Stimulated activated CD4-positive, alpha-beta T cell treated with anti-CD3 and anti-CD28 coated beads, TNF-alpha, amount 100 ng/mL, for 24 hours (primary cell): ENCODE measurements around the gene MYCN.

Experiments
- DNase-seq, 3 experiments: peaks; one replicate each; pipeline ENCODE4 v3.0.0-alpha.2; 2020; ENCODE audit warnings: low read depth in 3 of 3

Gene MYCN

DNA sequence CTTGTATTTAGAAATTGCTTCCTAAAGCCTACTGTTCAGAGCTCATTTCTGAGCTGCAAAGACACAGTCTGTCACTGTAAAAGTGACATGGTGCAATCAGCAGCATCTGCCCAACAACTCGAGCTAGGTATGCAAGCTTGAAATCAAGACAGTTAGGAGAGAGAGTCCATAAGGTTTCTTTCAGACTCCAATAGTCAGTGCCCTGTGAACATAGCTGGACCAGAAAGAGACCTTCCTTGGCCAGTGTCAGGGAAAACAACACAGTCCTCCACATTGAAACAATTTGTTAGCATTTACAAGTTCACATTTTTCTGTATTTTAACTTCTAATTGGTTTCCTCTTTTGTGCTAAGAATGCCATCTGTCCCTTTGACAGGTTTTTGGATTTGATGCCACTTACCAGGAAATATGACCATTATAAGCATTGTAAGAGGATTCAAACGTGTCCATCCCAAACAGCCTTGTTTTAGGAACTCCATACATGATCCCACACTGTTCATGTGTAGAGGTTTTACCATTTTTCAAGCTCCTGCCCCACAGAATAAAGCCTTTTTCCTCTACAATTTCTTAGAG is 8.9 kb upstream of the MYCN start:
- no peak for DNase-seq

DNA sequence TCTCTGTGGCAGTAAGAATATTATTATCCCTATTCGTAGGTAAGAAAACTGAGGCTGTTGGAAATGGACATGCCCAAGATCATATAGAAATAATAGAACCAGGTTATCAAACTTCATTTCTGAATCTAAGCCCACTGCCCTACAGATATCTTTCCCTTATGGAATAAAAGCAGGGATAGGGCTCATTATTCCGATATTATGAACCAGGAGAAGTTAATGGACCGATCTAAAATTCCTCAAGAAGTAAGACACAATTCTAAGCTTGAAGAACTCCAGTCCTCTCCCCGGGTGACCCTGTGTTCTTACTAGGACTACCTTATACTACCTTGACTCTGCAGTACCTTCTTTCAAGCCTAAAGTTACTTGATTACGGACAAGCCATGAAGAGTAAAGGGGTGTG is 8.4 kb upstream of the MYCN start:
- DNase-seq = no peak

DNA sequence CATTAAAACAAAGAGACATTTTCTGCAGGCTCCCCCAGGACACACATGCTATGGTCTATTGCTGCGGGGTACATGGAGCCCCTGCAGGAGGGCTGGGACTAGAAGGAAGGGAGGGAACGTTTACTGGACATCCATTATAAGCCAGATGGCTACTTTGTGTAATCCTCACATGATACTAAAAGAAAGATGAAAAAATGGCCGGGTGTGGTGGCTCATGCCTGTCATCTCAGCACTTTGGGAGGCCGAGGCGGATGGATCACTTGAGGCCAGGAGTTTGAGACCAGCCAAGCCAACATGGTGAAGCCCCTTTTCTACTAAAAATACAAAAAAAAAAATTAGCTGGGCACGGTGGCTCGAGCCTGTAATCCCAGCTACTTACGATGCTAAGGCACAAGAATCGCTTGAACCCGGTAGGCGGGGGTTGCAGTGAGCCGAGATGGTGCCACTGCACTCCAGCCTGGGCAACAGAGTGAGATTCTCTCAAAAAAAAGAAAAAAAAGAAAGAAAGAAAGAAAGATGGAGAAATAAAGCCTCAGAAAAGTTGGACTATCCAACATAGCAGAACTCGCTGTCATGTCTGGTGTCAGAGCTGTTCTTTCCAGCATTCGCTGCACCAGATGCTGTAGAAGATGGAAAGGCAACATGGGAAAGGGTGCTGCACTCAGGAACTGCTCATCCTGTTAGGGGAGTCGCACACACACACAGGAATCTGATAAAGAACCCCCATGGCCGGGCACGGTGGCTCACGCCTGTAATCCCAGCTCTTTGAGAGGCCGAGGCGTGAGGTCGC is 7.8 kb upstream of the MYCN start:
- no peak for DNase-seq

DNA sequence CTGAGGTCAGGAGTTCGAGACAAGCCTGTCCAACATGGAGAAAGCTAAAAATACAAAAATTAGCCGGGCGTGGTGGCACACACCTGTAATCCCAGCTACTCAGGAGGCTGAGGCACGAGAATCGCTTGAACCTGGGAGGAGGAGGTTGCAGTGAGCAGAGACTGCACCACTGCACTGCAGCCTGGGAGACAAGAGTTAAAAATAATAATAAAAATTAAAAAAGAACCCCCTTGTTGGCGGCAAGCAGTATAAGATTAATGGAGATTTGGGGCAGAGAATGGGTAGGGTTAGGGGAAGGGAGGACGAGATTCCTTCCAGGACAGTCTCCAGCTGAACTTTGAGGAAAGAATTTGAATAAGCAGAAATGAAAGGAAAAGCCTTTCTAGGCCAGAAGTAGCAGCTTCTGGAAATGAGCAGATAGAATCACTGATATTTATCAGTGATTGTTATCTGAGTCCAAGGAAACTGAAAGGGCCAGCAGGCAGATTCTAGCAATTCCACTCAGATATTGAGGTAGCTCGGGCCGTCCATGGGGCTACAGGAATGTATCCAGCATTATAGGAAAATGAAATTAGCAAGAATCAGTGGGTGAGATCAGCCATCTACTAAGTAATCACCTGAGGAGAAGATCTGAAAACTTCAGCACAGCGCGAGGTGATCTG is 7.0 kb upstream of the MYCN start:
- DNase-seq = no peak

DNA sequence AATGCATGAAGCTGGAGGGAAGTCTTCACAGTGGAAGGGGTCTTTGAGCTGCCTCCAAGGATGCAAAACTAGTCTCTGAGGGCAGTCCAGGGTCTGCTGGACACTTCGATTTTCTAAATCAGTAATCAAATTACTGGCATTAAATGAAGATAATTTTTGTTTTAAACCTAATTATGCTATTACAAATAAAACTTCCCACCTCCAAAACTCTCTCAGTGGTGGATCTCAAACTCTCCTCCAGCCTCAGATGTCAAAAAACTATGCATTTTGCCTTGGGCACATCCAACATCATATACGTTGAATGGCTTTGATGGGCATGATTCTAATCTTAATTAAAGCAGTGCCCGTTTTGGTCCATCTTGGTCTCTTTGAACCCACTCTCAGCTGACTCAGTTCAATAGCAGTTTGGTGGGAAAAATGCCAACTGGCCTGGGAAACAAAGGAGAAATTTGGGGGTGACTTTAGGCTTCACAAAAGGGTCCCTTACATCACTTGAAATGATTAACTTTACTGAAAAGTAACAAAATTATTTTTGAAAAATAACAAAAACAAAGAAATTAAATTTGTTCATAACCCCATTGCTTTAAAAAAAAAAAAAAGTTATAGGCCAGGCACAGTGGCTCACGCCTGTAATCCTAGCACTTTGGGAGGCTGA is 5.9 kb upstream of the MYCN start:
- no peak for DNase-seq

DNA sequence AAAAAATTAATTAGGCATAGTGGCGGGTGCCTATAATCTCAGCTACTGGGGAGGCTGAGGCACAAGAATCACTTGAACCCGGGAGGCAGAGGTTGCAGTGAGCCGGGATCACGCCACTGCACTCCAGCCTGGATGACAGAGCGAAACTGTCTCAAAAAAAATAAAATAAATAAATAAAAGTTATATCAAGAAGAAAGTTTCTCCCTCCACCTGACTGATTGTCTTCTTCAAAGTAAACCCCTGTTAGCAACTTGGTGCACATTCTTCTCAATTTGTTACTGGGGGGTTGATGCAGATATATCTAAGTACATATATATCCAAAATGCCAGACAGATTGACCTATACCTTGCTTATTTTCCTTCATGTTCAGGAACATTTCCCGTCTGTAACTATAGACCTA is 5.2 kb upstream of the MYCN start:
- DNase-seq = no peak

DNA sequence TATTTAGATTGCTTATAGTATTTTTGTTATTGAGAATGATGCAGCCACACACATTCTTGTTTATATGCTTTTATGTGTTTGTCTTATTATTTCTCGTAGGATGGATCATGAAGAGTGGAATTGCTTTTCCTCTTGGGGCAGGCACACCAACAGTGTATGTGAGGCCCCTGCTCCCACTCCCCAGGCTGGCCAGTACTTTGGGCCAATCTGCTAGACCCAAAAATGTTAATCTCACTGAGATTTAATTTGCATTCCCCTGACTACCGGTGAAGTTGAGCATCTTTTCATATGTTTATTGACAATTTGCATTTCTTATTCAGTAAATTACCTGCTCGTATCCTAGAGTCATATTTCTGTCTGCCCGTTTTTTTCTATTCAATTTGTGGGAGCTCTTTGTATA is 4.7 kb upstream of the MYCN start:
- no peak for DNase-seq

DNA sequence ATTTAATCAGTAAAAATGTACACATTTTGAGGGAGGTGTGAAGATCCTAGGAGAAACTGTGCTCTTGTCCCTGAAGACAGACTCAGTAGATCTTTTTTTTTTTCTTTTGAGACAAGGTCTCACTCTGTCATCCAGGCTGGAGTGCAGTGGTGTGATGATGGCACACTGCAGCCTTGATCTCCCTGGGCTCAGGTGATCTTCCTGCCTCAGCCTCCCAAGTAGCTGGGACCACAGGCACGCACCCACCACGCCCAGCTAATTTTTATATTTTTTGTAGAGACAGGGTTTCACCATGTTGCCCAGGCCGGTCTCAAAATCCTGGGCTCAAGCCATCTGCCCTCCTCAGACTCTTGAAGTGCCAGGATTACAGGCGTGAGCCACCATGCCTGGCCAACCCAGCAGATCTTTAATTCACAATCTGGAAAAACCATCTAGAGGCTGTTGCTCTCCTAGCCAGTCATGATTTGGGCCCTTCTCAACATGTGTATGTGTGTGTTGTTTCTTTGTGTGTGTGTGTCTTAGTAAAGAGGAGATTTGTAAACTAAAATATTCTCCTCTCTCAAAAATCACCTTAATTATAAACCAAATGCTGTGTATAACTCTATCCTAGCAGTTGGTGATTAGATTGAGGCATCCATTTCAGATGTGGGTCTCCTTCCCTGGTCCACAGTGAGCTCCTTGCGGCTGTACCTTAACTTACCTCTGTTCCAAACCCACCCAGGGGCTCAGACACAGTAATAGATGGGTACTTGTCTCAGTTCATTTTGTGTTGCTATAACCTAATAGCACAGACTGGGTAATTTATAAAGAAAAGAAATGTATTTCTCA is 3.9 kb upstream of the MYCN start:
- no peak for DNase-seq

DNA sequence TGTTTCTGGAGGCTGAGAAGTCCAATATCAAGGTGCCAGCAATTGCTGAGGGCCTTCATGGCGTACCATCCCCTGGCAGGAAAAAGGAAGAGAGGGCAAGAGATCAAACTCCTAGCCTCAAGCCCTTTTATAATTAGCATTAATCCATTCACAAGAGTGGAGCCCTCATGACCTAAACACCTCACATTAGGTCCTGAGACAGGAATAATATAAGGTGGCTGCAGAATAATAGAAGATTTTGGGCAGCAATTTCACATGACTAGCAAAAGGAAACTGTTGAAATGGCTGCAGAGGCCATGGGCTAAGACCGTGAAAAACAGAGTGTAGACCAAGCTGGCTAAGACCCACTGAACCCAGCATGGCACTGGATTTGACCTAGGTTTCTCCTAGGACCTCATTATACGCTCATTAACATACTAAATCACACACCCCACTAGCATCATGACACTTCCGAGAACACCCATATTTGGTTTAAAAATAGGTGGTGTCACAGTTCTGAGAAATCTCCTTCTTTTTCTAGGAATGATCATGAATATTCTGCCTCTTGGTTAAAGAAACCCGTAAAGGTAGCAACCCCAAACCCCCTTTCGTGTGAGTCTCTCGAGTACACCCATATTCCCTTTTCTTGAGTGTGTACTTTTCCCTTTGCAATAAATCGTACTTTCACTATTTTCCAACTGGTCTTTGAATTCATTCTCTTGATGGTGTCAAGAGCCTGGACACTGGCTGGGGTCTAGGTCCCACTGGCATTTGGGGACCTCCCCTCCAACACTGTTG is 3.1 kb upstream of the MYCN start:
- DNase-seq = no peak

DNA sequence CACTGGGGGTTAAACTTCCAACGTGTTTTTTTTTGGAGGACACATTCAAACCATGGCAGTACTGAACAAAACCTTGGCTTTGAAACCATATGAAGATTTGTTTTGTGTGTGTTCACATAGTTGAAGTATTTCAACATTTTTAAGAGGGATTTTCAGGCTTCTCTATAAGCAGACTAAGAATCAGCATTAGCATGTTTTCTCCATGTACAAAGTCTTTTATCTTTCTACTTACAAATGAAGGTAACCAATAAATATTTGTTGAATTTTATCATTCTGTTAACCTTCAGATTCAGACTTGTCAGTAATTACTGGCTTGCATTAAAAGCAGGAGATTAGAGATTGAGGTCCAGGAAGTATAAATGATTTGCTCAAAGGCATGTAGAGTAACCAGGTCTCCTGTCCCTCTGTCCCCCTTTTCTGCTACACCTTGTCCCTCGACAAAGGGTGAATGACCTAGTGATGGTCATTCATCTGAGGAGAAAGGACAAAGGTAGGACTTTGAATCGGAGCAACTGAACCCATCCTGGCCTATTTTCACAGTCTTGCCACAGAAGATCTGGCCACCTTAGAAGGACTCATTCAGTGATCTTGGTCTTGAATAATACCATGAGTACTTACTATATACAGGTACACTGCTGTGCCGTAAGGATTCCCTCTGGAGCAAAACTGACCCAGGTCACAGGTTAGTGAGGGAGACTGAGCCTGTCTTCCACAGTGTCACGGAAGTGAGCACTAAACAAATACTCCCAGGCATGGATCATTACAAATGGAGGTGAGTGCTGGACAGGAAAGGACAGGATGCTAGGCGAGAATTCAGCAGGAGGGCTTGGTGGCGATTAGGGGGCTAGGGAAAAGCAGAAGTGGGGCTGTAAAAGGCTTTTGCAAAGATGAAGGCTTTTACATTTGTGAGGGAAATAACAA is 2.2 kb upstream of the MYCN start:
- DNase-seq = no peak

DNA sequence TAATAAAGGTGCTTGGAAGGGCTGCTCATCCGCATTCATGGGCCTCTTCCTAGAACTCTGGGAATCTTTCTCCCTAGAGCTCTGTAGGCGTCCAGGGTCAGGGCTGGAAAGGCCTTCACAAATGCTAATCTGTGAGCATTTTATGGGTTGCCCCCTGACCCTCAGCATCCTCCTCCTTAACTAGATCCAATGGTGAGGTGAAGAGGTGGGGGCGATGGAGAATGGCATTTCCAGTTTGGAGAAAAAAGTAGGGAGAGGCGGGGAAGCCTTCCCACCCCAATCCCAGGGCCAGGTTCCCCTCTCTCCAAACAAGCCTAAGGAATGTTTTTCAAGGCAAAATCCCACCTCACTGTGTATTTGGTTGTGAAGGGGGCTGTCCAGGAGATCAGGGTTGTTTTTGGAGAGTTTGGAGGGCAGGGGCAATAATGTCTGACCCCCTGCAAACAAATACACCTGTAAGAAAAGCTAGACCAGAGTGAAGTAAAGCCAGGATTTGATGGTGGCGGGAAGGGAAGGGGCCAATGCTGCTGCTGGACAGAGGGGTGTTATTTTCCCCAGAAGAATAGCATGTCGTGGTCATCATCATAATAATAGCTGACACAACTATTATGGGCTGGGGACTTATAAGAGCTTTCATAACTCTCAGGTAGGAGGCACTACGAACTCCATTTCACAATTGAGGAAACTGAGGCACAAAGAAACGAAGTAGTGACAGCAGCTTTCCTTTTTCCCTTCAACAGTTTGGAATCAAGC is 1.4 kb upstream of the MYCN start:
- no peak for DNase-seq

DNA sequence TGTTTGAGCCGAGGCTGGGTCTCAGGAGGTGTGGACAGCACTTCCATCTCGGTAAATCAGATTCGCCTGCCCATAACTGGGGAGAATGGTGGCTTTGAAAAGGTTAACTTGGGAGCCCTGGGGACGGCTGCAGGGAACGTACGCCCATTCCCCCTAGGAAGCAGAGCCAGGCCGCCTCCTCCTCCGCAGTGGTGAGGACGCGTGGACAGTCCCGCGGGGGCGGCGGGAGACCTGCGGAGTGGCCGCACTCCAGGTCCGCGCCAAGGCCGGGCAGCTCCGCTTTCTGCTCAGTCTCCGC is 845 bp upstream of the MYCN start:
- no peak for DNase-seq

DNA sequence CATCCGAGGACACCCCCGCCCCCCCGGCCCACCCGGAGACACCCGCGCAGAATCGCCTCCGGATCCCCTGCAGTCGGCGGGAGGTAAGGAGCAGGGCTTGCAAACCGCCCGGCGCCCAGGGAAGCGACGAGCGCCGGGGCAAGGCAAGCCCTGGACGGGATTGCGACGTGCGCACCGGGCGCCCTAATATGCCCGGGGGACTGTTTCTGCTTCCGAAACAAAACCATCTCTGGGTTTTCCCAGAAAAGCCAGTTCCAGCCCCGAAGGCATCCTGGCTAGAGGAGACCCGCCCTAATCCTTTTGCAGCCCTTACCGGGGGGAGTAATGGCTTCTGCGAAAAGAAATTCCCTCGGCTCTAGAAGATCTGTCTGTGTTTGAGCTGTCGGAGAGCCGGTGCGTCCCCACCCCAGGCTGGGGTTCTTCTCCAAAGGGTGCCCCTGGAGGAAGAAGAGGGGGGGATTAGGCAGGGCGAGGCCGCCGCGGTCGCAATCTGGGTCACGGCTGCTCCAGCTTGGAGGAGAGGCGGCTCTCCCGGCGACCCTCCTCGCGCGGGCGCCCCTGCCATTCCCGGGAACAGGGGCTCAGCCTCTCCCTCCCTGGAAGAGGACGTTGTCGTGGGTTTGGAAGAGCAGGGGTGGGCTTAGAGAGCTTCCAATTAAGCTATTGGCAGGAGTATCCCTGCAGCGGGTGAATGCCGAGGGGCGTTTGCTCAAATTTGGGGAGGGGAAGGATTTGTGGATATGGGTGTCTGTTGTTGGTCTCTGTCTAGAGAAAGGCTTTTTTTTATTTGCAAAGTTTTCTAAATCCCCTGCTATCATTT is 521 bp downstream of the MYCN start:
- no peak for DNase-seq

DNA sequence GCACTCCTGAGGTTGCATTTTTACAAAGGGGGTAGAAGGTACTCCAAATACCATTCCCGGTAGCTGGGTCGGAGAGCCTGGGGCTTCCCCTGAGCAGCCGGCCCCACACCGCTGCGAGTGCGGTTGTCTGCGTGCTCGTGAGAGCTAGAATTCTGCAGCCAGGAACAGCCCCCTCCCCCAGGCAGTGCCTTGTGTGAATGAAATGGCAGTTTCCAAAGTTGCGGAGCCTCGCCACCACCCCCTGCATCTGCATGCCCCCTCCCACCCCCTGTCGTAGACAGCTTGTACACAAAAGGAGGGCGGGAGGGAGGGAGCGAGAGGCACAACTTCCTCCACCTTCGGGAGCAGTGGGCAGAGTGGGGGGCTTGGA is 1.1 kb downstream of the MYCN start:
- peak in 1 of 3 experiments; percentile 18 for DNase-seq

DNA sequence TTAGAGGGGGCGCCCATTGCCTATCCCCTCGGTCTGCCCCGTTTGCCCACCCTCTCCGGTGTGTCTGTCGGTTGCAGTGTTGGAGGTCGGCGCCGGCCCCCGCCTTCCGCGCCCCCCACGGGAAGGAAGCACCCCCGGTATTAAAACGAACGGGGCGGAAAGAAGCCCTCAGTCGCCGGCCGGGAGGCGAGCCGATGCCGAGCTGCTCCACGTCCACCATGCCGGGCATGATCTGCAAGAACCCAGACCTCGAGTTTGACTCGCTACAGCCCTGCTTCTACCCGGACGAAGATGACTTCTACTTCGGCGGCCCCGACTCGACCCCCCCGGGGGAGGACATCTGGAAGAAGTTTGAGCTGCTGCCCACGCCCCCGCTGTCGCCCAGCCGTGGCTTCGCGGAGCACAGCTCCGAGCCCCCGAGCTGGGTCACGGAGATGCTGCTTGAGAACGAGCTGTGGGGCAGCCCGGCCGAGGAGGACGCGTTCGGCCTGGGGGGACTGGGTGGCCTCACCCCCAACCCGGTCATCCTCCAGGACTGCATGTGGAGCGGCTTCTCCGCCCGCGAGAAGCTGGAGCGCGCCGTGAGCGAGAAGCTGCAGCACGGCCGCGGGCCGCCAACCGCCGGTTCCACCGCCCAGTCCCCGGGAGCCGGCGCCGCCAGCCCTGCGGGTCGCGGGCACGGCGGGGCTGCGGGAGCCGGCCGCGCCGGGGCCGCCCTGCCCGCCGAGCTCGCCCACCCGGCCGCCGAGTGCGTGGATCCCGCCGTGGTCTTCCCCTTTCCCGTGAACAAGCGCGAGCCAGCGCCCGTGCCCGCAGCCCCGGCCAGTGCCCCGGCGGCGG is 1.7 kb downstream of the MYCN start:
- DNase-seq = no peak

DNA sequence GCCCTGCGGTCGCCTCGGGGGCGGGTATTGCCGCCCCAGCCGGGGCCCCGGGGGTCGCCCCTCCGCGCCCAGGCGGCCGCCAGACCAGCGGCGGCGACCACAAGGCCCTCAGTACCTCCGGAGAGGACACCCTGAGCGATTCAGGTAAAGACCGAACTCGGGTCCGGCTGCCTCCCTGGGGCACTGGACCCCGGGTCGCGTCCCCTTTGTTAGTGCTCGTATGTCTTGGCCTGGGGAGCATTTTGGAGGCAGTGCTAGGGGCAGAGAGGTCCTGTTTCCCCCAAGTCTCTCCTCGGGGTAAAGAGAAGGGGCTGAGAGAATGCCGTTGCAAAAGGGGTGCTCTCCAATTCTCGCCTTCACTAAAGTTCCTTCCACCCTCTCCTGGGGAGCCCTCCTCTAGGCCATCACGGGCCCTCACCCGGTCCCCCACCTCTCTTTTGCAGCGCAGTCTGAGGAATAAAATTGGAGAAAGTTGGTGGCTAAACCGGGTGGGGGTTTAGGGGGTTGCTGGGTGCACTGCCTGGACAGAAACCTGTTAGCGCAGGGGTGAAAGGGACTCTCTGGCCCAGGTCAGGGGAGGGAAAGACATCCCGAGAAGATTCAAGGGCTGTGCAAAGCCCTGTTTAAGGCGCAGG is 2.5 kb downstream of the MYCN start:
- no peak for DNase-seq
